Hepatocyte (in vitro differentiated cells): ENCODE data around the gene TLNRD1. TPM values are rescaled to one million over a fixed set of nuclear protein-coding genes. Genes with fewer than 3 reads are reported as not detected.

Experiments used
- DNase-seq: peaks from one replicate; pipeline ENCODE4 v3.0.0-alpha.2; 2016; ENCODE audit warnings: low spot score
- H2AFZ ChIP-seq: fragments of 200-600 bp; sonication (generic); 2 replicates; pipeline ENCODE4 v1.6.0; 2016; ENCODE audit warnings: antibody characterized with exemption, mild to moderate bottlenecking
- H3K27ac ChIP-seq: fragments of 200-600 bp; sonication (generic); 2 replicates; pipeline ENCODE4 v1.5.1; 2016; ENCODE audit warnings: mild to moderate bottlenecking
- H3K27me3 ChIP-seq: fragments of 200-600 bp; sonication (generic); 2 replicates; pipeline ENCODE4 v1.6.1; 2016
- H3K36me3 ChIP-seq: fragments of 200-600 bp; sonication (generic); replicated peaks from 2 replicates; pipeline ENCODE4 v1.5.1; 2016; ENCODE audit warnings: low read depth; ENCODE audit not compliant: insufficient read depth
- H3K4me1 ChIP-seq: fragments of 200-600 bp; sonication (generic); 2 replicates; pipeline ENCODE4 v1.5.1; 2016; ENCODE audit warnings: mild to moderate bottlenecking, moderate library complexity; ENCODE audit not compliant: insufficient read depth
- H3K4me2 ChIP-seq: fragments of 200-600 bp; sonication (generic); 2 replicates; pipeline ENCODE4 v1.6.0; 2016
- H3K4me3 ChIP-seq: fragments of 200-600 bp; sonication (generic); 2 replicates; pipeline ENCODE4 v1.5.1; 2016; ENCODE audit warnings: mild to moderate bottlenecking
- H3K79me2 ChIP-seq: fragments of 200-600 bp; sonication (generic); 2 replicates; pipeline ENCODE4 v1.6.0; 2017; ENCODE audit warnings: mild to moderate bottlenecking
- H3K9me2 ChIP-seq: fragments of 200-600 bp; sonication (generic); replicated peaks from 2 replicates; pipeline ENCODE4 v1.6.0; 2017; ENCODE audit warnings: mild to moderate bottlenecking; ENCODE audit not compliant: insufficient read depth
- H3K9me3 ChIP-seq: fragments of 200-600 bp; sonication (generic); 2 replicates; pipeline ENCODE4 v1.5.1; 2016; ENCODE audit warnings: low read depth, mild to moderate bottlenecking
- H4K20me1 ChIP-seq: fragments of 200-600 bp; sonication (generic); 2 replicates; pipeline ENCODE4 v1.6.0; 2016; ENCODE audit warnings: mild to moderate bottlenecking; ENCODE audit not compliant: insufficient read depth, poor library complexity, severe bottlenecking
- EZH2 ChIP-seq: fragments of 200-600 bp; sonication (generic); IDR thresholded peaks from 2 replicates; pipeline ENCODE4 v1.6.1; 2016; ENCODE audit warnings: antibody characterized with exemption, mild to moderate bottlenecking, borderline replicate concordance
- EZH2phosphoT487 ChIP-seq: fragments of 200-600 bp; sonication (generic); IDR thresholded peaks from one replicate; pipeline ENCODE4 v1.6.1; 2018; ENCODE audit warnings: antibody characterized with exemption, mild to moderate bottlenecking, low read depth, moderate library complexity; ENCODE audit not compliant: unreplicated experiment, severe bottlenecking
- WGBS: methylation state at CpG from one replicate; pipeline ENCODE4 v1.1.6; 2016; ENCODE audit warnings: low lambda C conversion rate; ENCODE audit errors: missing lambda C conversion rate; 5-methylcytosine and 5-hydroxymethylcytosine counted together
- polyA plus RNA-seq: library from polyadenylated mRNA; unstranded; fragments of >200 nt; fragmentation: Nextera tagmentation; extraction: Ambion mirVana; gene quantifications from 2 replicates; pipeline ENCODE4 v1.2.1, GENCODE V29; 2016
- total RNA-seq: library from RNA; depleted of rRNA; stranded (reverse); fragments of >200 nt; gene quantifications from 2 replicates; pipeline ENCODE4 v1.2.3, GENCODE V29; 2014
- TF ChIP-seq, protein P1 (sequence below): fragments of 200-600 bp; sonication (generic); IDR thresholded peaks from 2 replicates; pipeline ENCODE4 v1.5.1; 2016; ENCODE audit warnings: antibody characterized with exemption, mild to moderate bottlenecking; ENCODE audit not compliant: poor library complexity

Gene TLNRD1
- total and polyA plus RNA-seq, 2 experiments from 2014 or later: 10.3 to 15.6 TPM

DNA sequence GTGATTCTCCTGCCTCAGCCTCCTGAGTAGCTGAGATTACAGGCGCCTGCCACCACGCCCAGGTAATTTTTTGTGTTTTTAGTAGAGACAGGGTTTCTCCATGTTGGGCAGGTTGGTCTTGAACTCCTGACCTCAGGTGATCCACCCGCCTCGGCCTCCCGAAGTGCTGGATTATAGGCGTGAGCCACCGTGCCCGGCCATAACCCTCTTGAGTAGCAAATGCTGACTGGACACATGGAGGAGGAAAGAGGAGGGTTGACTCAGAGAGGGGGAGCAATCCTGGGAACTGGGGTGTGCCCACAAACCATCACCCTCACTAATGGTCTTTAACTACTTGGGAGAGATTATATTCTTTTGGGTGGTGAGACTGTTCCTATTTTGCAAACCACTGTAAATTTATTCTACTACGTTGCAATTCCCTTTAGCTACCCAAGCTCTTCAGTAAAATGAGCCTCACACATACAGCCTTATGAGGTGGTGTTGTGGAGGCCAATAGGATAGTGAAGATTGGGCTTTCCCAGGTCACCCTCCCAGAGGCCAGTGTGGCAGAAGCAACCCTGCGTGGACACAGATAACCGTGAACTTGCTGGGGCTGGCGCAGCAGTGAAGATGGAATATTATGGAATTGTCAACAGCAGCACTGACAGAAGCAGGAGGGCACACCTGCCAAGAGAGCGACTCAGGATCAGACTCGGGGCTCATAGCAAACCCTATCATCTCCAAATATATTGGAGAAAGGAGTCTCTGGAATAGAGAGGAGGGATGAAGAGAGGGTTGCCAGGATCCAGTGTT is 37.4 kb downstream of the TLNRD1 start:
- no peaks in the 10 kb centered on the region for H3K36me3 ChIP-seq
- H3K27me3 ChIP-seq: no peaks in the 10 kb centered on the region
- H3K4me1 ChIP-seq: peaks cover 7% of the 10 kb centered on the region
- TF ChIP-seq EZH2 (no peak), EZH2phosphoT487 (no peak)
- TF ChIP-seq, protein P1, sequence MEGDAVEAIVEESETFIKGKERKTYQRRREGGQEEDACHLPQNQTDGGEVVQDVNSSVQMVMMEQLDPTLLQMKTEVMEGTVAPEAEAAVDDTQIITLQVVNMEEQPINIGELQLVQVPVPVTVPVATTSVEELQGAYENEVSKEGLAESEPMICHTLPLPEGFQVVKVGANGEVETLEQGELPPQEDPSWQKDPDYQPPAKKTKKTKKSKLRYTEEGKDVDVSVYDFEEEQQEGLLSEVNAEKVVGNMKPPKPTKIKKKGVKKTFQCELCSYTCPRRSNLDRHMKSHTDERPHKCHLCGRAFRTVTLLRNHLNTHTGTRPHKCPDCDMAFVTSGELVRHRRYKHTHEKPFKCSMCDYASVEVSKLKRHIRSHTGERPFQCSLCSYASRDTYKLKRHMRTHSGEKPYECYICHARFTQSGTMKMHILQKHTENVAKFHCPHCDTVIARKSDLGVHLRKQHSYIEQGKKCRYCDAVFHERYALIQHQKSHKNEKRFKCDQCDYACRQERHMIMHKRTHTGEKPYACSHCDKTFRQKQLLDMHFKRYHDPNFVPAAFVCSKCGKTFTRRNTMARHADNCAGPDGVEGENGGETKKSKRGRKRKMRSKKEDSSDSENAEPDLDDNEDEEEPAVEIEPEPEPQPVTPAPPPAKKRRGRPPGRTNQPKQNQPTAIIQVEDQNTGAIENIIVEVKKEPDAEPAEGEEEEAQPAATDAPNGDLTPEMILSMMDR: no peak
- no peaks in the 10 kb centered on the region for H4K20me1 ChIP-seq
- peak overlapping the region; percentile 25 for H3K27ac ChIP-seq
- H3K4me2 ChIP-seq: no peak overlapping the region
- H3K9me2 ChIP-seq: no peaks in the 10 kb centered on the region
- H3K4me3 ChIP-seq: no peak overlapping the region
- H3K9me3 ChIP-seq: no peaks in the 10 kb centered on the region
- H3K79me2 ChIP-seq: no peaks in the 10 kb centered on the region
- DNase-seq: no peak
- H2AFZ ChIP-seq: no peak overlapping the region
- 94% methylated on average over 14 of the region's 14 CpGs for WGBS

DNA sequence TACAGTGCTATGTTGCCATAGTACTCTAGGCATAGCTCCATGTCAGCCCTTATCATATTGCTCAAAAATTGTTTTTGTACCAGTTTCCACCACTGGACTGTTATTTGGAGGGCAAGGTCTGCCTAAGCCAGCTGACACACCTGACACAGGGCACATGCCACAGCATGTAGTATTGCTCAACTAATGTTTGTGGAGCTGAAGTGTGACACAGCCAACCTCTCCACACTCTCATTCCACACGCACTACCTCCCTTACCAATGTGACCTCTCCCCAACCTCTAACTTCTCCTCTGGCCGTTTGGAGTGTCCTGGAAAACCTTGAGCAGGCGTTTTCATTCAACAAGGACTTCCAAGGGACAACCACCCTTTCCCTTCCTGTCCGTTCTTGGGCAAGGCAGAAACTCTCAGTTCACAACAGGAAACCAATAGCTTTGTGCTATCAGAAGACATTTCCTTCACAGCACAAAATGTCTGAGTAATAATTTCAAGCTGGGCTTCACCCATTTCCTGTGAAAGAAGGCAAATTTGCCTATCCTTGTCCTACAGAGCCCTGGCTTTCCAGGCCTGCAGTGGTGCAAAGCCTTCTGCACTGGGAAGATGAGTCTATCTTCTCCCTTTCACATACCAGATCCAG is 38.4 kb downstream of the TLNRD1 start:
- H3K27me3 ChIP-seq: no peaks in the 10 kb centered on the region
- WGBS: 58% methylated on average over 4 of the region's 4 CpGs
- H3K4me2 ChIP-seq: no peak overlapping the region
- H3K4me1 ChIP-seq: peaks cover 7% of the 10 kb centered on the region
- H3K4me3 ChIP-seq: no peak overlapping the region
- DNase-seq: peak; percentile 49
- H3K36me3 ChIP-seq: no peaks in the 10 kb centered on the region
- H3K9me3 ChIP-seq: no peaks in the 10 kb centered on the region
- no peak overlapping the region for H2AFZ ChIP-seq
- TF ChIP-seq EZH2 (no peak), EZH2phosphoT487 (no peak)
- TF ChIP-seq, protein P1: no peak
- H4K20me1 ChIP-seq: no peaks in the 10 kb centered on the region
- H3K9me2 ChIP-seq: no peaks in the 10 kb centered on the region
- peak overlapping the region; percentile 35 for H3K27ac ChIP-seq
- H3K79me2 ChIP-seq: no peaks in the 10 kb centered on the region

DNA sequence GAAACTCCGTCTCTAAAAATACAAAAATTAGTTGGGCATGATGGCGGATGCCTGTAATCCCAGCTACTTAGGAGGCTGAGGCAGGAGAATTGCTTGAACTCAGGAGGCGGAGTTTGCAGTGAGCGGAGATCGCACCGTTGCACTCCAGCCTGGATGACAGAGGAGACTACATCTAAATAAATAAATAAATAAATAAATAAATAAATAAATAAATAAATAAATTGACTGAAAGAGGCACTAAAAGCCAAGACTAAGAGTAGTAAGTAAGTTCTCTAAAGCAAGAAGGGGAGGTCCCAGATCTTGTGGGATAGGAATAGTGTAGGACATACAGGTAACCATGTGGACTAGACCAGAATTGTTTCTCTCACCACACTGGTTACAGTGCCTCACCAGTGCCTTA is 40.0 kb downstream of the TLNRD1 start:
- Histone ChIP-seq H2AFZ (no peak overlapping the region), H3K9me2 (no peaks in the 10 kb centered on the region), H3K27me3 (no peaks in the 10 kb centered on the region), H3K79me2 (no peaks in the 10 kb centered on the region), H3K36me3 (no peaks in the 10 kb centered on the region), H3K27ac (no peak overlapping the region), H4K20me1 (no peaks in the 10 kb centered on the region), H3K4me1 (peaks cover 7% of the 10 kb centered on the region), H3K4me2 (no peak overlapping the region), H3K9me3 (no peaks in the 10 kb centered on the region), H3K4me3 (no peak overlapping the region)
- no peak for DNase-seq
- TF ChIP-seq EZH2phosphoT487 (no peak), EZH2 (no peak)
- TF ChIP-seq, protein P1: no peak
- 98% methylated on average over 6 of the region's 6 CpGs for WGBS
